Choroid plexus epithelial cell (primary cell): ENCODE results near the gene ADAMTS17.

Experiments used
- DNase-seq: peaks from one replicate; pipeline ENCODE4 v3.0.0-alpha.2; 2010; ENCODE audit warnings: low read depth
- H3K4me3 ChIP-seq: 2 replicates; pipeline ENCODE4 v1.5.1; 2011; ENCODE audit warnings: low read depth, mild to moderate bottlenecking, control low read depth, low read length, moderate library complexity
- TF ChIP-seq, protein P1 (sequence below): conservative IDR thresholded peaks from 2 replicates; pipeline ENCODE4 v1.5.1; 2011; ENCODE audit warnings: low read depth, mild to moderate bottlenecking, control low read depth, inconsistent platforms, low read length, moderate library complexity

Gene ADAMTS17

DNA sequence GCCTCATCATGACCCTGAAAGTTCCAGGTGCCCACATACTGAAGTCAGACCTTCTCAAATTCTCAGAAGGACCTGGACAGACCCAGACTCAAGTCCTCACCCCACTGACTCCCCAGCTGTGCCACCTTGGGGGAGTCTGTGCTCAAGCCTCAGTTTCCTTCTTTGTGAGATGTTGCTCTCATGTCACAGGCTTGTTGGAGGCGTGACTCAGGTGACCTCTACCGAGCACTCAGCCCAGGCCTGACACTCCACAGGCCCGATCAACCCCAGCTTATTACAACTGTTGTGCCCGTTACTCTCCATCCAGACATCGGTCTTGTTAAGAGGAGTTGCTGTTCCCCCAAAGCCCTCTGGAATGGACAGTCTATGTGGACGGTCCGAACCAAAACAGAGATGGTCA is 332.4 kb downstream of the ADAMTS17 start:
- TF ChIP-seq, protein P1, sequence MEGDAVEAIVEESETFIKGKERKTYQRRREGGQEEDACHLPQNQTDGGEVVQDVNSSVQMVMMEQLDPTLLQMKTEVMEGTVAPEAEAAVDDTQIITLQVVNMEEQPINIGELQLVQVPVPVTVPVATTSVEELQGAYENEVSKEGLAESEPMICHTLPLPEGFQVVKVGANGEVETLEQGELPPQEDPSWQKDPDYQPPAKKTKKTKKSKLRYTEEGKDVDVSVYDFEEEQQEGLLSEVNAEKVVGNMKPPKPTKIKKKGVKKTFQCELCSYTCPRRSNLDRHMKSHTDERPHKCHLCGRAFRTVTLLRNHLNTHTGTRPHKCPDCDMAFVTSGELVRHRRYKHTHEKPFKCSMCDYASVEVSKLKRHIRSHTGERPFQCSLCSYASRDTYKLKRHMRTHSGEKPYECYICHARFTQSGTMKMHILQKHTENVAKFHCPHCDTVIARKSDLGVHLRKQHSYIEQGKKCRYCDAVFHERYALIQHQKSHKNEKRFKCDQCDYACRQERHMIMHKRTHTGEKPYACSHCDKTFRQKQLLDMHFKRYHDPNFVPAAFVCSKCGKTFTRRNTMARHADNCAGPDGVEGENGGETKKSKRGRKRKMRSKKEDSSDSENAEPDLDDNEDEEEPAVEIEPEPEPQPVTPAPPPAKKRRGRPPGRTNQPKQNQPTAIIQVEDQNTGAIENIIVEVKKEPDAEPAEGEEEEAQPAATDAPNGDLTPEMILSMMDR: no peak
- no peak for DNase-seq
- no peak overlapping the region for H3K4me3 ChIP-seq

- no peak for DNase-seq
- TF ChIP-seq, protein P1: no peak
- H3K4me3 ChIP-seq: no peak overlapping the region
These were observed 333.5 kb downstream of the ADAMTS17 start for GRCh38 chr15:100008258-100008657.

GRCh38 chr15:100007609-100008008 is 334.2 kb downstream of the ADAMTS17 start:
- H3K4me3 ChIP-seq: no peak overlapping the region
- no peak for DNase-seq
- TF ChIP-seq, protein P1: no peak

GRCh38 chr15:100005715-100006114 is 336.1 kb downstream of the ADAMTS17 start:
- H3K4me3 ChIP-seq: no peak overlapping the region
- no peak for DNase-seq
- TF ChIP-seq, protein P1: no peak

DNA sequence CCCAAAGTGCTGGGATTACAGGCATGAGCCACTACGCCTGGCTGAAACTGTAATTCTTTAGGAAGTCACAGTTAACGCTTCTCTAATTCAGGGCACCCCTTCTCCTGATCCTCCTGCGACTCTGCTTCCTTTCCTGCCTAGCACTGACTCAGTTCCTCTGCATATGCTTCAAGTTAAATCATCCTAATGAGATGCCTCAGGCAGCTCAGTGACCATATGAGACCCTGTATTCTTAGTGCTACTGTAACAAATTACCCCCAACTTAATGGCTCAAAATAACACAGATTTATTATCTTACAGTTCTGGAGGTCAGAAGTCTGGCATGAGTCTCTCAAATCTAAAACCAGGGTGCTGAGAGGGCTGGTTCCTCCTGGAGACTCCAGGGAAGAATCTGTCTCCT is 336.8 kb downstream of the ADAMTS17 start:
- TF ChIP-seq, protein P1: no peak
- H3K4me3 ChIP-seq: no peak overlapping the region

DNA sequence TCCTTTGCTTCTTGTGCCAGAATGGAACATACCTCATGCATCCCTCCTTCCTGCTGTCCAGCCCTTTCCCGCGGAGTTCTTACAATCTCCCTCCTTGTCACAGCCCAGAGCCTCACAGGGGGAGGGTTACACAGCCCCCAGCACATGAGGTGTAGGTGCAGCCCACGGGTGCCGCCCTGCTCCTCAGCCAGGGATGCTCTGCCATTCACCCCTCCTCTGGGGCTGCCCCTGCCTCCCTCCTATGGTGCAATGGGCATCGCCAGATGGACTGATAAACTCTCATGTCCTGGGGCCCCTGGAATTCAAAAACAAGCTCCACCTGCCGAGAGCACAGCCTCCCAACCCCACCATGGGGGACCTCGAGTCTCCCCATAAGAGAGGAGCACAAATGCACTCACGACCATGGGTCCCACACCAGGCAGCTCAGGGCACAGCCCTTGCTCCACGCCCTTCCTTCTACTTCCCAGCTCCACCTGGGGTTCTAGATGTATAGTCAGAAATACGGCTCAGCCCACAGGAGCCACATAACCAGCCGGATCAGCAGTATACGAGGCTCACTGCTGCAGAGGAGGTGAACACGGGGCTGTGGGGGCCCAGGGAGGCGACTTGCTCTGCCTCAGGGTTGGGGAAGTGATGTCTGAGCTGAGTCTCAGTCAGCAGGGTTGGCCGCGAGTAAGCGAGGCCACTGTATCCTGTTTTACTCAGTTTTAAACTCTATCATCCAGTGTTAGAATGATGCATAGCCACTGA is 338.8 kb downstream of the ADAMTS17 start:
- TF ChIP-seq, protein P1: no peak
- no peak for DNase-seq
- no peak overlapping the region for H3K4me3 ChIP-seq

More for the DNA sequence above, 336.8 kb downstream of the ADAMTS17 start:
- DNase-seq: no peak

GRCh38 chr15:100002086-100002620 is 339.6 kb downstream of the ADAMTS17 start:
- no peak for DNase-seq
- no peak overlapping the region for H3K4me3 ChIP-seq
- TF ChIP-seq, protein P1: no peak
